DMS79 (cell line): ENCODE data around the gene FOXO4.
A peak's percentile ranks its signal among the peaks of the same experiment; 100 is the strongest.

Experiments used
- DNase-seq: peaks from one replicate; lab custom pipeline; 2025; lab: John Stamatoyannopoulos, UW

FOXO4 gene

DNA sequence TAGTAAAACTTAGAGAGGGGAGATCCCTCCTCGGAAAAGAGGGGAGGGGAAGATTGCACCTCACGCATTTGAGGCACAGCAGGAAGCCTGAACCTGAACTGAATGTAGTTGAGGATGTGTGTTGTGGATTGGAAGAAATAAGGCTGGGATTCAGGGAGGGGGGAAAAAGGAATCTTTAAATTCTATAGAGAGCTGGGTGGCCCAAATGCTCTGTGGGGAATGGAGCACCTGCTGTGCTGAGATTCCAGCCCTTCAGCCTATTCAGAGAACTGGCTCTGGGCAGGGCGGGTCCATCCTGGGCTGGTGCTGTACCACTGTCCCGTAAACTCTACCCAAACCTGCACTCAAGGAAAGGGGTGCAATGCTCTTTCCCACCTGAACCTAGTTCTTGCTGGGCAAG lies 4.1 kb downstream of the FOXO4 start:
- DNase-seq: no peak

DNA sequence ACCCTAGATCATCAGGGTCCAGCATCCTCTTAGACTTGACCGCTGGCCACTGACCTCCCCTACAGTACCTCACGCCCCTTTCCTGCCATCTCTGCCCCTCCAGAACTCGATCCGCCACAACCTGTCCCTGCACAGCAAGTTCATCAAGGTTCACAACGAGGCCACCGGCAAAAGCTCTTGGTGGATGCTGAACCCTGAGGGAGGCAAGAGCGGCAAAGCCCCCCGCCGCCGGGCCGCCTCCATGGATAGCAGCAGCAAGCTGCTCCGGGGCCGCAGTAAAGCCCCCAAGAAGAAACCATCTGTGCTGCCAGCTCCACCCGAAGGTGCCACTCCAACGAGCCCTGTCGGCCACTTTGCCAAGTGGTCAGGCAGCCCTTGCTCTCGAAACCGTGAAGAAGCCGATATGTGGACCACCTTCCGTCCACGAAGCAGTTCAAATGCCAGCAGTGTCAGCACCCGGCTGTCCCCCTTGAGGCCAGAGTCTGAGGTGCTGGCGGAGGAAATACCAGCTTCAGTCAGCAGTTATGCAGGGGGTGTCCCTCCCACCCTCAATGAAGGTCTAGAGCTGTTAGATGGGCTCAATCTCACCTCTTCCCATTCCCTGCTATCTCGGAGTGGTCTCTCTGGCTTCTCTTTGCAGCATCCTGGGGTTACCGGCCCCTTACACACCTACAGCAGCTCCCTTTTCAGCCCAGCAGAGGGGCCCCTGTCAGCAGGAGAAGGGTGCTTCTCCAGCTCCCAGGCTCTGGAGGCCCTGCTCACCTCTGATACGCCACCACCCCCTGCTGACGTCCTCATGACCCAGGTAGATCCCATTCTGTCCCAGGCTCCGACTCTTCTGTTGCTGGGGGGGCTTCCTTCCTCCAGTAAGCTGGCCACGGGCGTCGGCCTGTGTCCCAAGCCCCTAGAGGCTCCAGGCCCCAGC lies 5.2 kb downstream of the FOXO4 start:
- DNase-seq: no peak

DNA sequence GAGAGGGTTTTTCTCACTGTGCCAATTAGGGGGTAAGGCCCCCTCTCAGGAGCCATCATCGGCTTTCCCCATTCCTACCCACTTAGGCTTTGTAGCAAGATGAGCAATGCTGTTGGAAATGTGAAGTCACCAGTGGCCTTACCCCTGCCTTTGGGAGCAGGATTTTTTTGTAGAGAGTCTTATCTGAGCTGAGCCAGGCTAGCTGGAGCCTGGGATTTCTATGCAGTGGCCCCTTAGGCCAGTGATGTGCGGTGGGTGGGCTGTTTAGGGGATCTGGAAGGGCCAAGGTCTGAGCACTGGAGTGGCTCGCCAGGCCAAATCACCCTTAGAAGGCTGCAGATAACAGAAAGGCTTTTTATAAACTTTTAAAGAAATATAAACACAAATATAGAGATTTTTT lies 6.6 kb downstream of the FOXO4 start:
- DNase-seq: no peak

DNA sequence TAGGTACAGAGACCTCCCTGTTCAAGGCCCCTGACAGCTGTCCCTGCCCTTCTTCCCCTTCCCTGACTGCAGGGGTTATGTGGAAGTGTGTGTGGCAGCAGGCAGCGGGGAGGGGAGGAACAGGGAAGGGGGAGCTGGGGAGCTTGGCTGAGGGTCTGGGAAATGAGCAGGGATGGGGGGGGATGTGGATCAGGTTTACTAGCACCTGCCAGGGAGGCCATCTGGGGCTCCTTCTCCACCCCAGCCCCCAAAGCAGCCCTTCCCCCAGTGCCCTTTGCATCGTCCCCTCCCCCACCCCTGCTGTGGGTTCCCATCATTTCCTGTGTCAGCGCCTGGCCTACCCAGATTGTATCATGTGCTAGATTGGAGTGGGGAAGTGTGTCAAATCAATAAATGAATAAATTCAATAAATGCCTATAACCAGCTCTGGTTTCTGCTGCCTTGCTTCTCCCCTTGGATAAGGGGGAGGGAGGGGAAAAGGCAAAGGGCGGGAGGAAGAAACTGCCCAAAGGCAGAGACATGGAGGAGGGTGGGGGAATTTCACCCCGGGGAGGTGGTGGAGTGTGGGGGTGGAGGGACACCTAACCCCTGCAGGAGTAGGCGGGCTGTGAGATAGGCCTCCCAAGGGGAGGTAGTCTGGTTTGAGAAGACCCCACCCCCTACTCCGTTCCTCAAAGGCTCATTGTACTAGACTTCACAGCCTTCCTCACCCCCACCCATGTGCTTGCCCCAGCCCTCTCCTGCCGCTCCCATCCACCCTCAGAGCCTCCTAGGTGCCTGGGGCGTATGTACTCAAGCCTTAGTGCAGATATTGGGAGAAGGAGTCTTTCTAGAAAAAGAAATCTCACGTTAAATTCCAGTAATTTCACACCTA lies 7.7 kb downstream of the FOXO4 start:
- no peak for DNase-seq

DNA sequence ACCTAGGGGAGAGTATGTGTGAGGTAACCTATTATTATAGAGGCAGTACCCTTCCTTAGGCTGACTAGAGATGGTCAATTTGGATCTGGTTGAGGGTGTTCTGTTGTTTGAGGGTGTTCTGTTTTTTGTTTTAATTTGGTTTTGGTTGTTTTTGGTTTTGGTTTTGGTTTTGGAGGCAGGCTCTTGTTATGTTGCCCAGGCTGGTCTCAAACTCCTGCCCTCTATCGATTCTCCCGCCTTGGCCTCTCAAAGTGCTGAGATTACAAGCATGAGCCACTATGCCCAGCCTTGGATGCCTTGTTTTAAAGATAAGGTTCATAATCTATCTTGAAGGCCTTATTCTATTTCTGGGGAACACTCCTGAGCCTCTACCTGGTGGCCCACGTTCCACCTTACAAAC lies 10.0 kb downstream of the FOXO4 start:
- no peak for DNase-seq

DNA sequence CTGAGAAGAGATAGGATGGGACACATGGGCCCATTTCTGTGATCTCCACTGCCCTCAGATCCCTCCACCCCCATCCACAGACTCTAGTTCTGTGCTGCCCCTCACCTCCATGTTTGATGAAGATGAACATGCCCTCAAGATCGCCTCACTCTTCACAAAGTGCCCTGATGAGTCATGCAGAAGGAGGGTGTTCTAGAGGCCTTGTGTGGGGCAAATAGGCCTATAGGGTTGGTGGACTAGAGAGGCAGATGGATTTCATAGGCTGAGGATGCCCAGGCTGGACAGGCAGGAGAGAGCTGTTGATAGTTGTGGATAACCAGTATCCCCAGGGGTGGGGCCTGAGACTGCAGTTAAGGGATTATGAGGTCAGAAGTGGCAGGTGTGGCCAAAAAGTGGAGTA lies 10.8 kb downstream of the FOXO4 start, which contains the start of gene CXorf65:
CXorf65 (minus strand) TSS at position 314 of the 400 bp plus-strand sequence; CDS start at position 130, 184 bp downstream.
- no peak for DNase-seq

DNA sequence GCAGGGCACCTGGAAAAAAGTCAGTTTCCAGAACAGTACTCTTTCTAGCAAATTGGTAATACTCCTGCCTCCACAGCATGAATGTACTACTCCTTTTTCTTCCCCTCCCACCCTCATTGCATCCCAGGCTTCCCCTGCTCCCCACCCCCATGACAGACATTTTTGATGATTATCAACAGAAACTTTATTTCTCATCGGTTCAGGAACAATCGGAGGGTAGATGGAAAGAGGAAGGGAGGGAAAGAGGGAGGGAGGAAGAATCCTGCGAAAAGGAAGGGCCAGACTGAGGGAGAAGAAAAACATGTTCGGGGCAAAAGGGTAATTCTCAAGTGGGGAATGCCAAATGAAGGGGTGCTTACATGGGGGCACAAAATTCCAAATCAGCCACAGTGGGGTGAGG lies 11.6 kb downstream of the FOXO4 start:
- no peak for DNase-seq

DNA sequence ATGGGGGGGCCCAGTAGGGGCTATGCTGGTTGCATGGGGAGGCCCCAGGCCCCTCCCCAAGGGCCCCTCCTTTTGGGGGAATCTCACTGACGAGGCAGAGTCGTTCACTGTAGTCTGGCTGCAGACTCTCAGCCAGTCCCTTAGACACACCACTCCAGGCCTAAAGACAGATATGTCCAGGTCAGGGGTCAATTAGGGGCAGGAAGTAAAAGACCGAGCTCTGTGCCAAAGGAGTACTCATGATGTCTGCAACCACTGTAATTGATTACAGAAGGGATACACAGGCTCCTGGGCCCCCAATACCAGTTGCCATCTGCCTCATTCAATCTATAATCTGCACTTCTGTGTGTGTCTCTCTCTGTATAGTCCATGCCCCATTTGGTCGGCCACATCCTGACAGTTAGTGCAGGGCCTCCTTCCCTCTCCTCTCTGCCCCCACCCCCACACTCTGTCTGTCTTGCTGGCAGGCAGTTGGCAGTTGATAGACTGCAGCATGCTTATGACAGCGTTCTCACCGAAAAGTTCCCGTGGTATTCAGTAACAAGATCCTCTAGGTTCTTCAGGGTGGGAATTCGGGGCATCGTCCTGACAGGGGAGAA lies 12.2 kb downstream of the FOXO4 start:
- no peak for DNase-seq

DNA sequence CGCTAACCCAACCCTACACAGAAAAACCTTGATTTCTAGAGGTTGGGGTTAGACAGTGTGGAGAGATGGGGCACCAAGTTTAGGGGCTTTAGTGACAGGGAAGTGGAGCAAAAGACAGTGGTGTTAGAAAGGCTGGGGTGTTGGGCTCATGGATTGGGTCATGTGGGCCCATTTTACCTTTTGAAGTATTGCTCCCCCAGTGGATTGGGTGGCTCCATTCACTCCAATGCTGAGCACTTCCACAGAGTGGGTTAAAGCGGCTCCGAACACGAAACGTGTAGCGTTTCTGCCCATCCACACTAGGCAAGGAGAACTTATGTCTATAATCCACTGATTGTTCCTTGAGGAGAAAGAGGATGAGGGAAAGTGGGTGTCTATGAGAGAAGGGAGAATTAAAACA lies 13.4 kb downstream of the FOXO4 start:
- no peak for DNase-seq

DNA sequence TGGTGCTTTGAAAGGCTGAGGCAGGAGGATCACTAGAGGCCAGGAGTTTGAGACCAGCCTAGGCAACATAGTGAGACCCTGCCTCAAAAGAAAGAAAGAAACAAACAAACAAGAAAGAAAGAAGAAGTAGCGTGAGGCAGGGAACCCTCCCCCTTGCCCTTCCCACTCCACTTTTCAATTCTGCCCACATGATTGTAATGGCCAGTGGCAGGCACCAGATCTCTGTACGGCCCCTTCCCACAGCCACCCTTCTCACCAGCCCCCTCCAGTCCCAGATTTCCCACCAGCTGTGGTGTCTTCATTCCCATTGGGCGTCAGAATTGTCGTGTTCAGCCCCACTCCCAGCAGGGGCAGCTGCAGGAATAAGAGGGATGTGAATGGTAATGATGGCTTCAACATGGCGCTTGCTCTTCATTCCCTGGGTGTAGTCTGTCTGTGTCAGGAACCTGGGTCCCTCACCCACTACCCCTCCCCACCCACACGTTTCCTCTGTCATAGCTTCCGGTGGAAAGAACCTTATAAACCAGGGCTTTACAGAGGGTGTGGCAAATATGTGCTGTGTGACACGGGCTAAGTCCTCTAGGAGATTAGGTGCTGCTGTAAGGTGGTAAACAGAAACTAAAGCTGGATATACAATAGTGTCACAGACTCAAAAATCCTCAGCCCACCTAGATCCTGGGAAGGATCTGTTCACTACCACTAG lies 15.6 kb downstream of the FOXO4 start, which contains the start of gene IL2RG:
IL2RG (minus strand) TSS at position 437 of the 703 bp plus-strand sequence; CDS start at position 399, 38 bp downstream.
- DNase-seq: no peak

DNA sequence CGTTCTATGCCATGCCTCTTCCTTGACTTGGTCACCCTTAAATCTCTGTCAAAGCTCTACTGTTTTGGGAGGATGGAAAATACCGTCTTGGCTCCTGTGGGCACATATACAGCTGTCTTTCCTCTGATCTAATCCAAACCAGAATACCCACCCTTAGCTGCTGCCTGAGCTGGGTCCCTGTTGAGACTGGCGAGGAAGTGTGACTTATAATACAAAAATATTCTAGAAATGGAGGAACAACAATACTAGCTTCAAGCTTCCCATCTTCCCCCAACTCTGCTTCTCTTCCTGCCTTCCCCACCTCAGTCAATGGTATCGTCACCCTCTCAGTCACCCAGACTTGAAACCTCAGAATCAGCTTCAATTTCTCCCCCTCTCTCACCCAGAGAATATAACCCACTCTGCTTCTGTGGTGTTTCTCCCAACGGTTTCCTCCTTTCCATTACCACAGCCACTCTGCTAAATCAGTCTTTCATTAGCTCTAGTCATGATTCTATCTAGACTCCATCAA lies 16.3 kb downstream of the FOXO4 start:
- no peak for DNase-seq

DNA sequence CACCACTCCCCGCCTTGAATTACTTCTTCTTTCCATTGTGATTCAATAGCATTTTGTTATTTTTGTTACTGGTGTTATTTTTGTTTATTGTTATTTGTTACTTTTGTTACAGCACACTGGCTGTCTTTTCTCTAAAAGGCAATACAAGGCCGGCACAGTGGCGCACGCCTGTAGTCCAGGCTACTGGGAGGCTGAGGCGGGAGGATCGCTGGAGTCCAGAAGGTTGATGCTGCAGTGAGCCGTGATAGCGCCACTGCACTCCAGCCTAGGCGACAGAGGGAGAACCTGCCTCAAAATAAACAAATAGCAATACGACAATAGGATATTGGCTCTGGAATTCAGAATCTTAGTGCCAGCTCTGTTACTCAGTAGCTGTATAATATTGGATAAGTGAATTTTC lies 21.7 kb downstream of the FOXO4 start:
- DNase-seq: no peak

DNA sequence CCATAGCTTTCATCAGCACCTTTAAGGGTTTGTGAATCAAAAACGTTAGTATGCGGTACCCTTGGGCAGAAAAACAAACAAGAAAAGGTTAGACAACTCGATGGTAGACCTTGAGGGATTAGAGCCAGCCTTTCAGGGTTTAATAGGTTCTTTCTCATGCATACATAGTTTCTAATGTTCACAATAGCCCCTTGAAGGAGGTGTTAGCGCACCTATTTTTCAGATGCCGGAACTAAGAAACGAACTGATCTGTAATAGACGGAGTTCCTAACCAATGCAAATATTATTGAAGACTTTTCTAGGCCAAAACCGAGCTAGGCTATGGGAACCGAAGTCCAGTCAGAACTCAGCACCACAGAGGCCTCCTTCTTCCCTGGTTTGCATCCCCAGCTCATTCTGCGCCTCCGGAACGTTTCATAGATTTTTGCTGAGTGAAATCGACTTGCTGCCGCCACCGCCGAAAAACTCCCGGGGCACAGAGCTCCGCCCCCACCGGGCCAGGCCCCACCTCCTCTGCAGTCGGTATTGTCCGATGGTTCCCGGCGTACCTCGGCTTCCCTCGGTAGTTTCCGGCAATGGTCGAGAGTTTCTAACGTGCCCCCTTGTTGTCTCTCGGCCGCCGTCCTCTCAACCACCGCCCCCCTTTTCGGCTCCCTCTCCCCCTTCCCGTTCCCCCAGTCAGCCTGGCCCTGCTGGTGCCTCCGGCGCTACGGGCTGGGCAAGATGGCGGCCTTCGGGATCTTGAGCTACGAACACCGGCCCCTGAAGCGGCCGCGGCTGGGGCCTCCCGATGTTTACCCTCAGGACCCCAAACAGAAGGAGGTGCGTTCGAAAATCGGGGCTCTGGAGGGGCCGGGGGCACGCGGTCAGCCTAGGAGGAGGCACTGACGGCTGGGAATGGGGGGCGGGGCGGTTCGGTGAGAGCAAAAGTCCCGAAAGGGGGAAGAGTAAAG lies 22.7 kb downstream of the FOXO4 start, which contains the start of gene MED12:
MED12 (plus strand) TSS at position 565 of the 953 bp plus-strand sequence; CDS start at position 724, 159 bp downstream.
- DNase-seq: peak; percentile 48

DNA sequence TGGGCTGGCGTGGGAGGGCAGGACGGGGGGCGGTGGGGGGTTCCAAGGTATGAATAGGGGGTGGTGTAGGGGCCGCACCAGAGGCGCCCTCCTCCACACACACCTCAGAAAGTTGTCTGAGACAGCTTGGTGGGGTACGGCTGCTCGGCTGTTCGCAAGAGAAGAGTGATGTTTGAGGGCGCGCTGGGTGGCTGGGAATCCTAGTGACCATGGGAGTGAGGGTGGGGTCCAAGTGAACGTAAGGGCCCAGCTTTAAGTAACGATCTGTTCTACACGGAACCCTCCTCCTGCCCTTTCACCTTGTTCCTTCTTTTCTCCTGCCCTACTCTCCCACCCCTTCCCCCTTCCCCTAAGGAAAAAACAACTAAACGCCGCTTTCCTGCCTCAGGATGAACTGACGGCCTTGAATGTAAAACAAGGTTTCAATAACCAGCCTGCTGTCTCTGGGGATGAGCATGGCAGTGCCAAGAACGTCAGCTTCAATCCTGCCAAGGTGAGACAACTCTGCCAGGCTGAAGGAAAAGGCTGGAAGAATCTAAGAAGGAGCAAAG lies 23.4 kb downstream of the FOXO4 start:
- DNase-seq: no peak

DNA sequence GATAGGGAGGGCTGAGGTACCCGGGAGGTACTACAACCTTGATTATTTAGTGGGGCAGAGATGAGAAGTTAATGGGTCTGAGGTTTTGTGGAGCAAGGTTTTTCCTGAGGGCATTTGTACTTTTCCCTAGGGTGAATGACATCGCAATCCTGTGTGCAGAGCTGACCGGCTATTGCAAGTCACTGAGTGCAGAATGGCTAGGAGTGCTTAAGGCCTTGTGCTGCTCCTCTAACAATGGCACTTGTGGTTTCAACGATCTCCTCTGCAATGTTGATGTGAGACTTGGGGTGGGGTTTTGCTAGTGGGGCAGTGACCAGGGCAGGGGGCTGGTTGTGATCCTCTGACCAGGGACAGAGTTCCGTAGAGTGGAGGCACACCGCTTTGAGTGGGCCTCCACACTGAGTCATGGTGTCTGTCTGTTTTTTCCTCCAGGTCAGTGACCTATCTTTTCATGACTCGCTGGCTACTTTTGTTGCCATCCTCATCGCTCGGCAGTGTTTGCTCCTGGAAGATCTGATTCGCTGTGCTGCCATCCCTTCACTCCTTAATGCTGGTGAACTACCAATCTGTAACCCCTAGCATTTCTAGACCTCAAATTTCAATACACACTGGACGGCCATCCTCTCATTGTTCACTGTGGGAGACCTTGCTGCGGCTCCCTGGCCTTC lies 32.6 kb downstream of the FOXO4 start:
- no peak for DNase-seq

DNA sequence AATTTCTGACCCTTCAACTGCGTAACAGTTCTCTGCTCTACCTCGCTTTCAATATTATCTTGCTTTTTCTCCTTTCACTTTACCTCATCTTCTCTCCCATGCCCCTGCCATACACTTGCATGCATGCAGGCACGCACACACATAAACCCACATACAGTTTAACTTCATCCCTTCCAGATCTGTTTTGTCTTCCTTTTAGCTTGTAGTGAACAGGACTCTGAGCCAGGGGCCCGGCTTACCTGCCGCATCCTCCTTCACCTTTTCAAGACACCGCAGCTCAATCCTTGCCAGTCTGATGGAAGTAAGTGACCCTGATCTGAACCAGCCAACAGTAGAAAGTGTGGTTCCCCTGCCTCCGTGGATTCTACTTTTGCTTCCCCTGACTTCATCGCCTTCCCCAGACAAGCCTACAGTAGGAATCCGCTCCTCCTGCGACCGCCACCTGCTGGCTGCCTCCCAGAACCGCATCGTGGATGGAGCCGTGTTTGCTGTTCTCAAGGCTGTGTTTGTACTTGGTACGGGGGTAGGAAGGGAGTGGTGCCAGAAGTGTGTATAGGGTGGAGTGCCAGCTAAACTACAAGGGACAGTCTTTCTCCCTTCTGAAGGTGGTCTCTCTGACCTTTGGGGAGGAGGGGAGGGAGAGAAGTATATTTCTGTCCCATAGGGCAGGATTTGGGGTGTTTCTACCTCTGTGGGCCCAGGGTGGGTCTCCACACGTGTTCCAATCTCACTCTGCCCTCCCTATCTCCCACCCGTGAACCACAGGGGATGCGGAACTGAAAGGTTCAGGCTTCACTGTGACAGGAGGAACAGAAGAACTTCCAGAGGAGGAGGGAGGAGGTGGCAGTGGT lies 33.5 kb downstream of the FOXO4 start:
- no peak for DNase-seq

DNA sequence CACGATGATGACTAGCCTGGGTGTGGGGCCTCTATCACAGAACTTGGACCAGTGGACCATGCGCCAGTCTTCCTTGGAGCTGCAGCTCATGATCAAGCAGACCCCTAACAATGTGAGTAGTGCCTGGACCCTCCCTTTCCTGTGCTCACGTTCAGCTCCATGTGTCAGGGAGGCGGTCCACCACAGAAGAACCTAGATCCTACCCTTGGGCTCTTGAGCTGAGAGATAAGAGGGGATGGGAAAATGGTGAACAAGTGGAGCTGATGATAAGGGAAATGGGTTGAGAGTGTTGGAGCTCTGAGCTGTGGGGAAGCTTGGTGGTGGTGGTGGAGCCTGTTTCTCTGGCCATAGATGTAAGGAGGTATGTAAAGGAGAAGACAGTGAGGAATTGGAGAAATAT lies 35.9 kb downstream of the FOXO4 start:
- DNase-seq: no peak

DNA sequence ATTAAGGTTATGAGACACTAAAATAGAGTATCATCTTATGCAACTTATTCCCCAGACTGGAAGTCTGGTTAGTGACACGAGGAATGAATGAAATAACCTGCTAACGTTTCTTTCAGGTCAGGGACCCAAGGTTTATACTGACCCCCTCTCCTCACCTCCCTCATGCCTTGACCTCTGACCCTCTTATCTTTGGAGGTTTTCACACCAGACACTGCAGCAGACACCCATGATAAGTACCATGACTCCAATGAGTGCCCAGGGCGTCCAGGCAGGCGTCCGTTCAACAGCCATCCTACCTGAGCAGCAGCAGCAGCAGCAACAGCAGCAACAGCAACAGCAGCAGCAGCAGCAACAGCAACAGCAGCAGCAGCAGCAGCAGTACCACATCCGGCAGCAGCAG lies 44.8 kb downstream of the FOXO4 start:
- no peak for DNase-seq
